Eye (tissue), 1 donor: ENCODE data around the gene COPB2.
A peak's percentile ranks its signal among the peaks of the same experiment; 100 is the strongest.

Source experiments
- DNase-seq: peaks from one replicate; pipeline ENCODE4 v3.0.0-alpha.2; 2015

COPB2 gene

GRCh38 chr3:139326131-139326530, 63.3 kb downstream of the COPB2 start:
- no peak for DNase-seq

- DNase-seq, result no peak
Observed at GRCh38 chr3:139325551-139325950, 63.9 kb downstream of the COPB2 start.

GRCh38 chr3:139324456-139324855, 65.0 kb downstream of the COPB2 start:
- DNase-seq, result no peak

- DNase-seq, result no peak
Observed at GRCh38 chr3:139323146-139323545, 66.3 kb downstream of the COPB2 start.

GRCh38 chr3:139322346-139322745, 67.1 kb downstream of the COPB2 start:
- DNase-seq, result no peak

GRCh38 chr3:139320551-139321309, 68.7 kb downstream of the COPB2 start:
- no peak for DNase-seq

GRCh38 chr3:139319428-139320402, 69.7 kb downstream of the COPB2 start:
- peak; percentile 51 for DNase-seq

- DNase-seq, result no peak
Observed at GRCh38 chr3:139318826-139319225, 70.6 kb downstream of the COPB2 start.

GRCh38 chr3:139318431-139318816, 71.0 kb downstream of the COPB2 start:
- peak; percentile 44 for DNase-seq

GRCh38 chr3:139317660-139318430, 71.6 kb downstream of the COPB2 start:
- DNase-seq, result peak; percentile 26

- DNase-seq, result no peak
Observed at GRCh38 chr3:139317215-139317614, 72.2 kb downstream of the COPB2 start.

GRCh38 chr3:139313921-139314320, 75.5 kb downstream of the COPB2 start:
- DNase-seq, result no peak

GRCh38 chr3:139312959-139313358, 76.5 kb downstream of the COPB2 start:
- DNase-seq, result no peak

GRCh38 chr3:139312416-139312815, 77.0 kb downstream of the COPB2 start:
- no peak for DNase-seq

- DNase-seq, result no peak
Observed at GRCh38 chr3:139311557-139311956, 77.9 kb downstream of the COPB2 start.

- no peak for DNase-seq
Observed at GRCh38 chr3:139310474-139310933, 78.9 kb downstream of the COPB2 start.

- no peak for DNase-seq
Observed at GRCh38 chr3:139309880-139310279, 79.6 kb downstream of the COPB2 start.

- peak; percentile 53 for DNase-seq
Observed at GRCh38 chr3:139309061-139309591, 80.3 kb downstream of the COPB2 start.

- DNase-seq, result no peak
Observed at GRCh38 chr3:139308560-139308959, 80.9 kb downstream of the COPB2 start.

GRCh38 chr3:139307601-139308555, 81.6 kb downstream of the COPB2 start:
- peak; percentile 83 for DNase-seq
